GM19193 (cell line): ENCODE measurements around the gene OPN3.

ENCODE experiments used
- POLR2A ChIP-seq: IDR thresholded peaks from 4 replicates; pipeline ENCODE4 v1.6.1; 2011; ENCODE audit not compliant: insufficient read depth, insufficient read length; ENCODE audit errors: extremely low read depth

The OPN3 gene

GRCh38 chr1:241610056-241610815 lies 29.9 kb downstream of the OPN3 start:
- TF ChIP-seq POLR2A, result no peak

GRCh38 chr1:241608379-241609033 lies 31.7 kb downstream of the OPN3 start:
- TF ChIP-seq POLR2A, result no peak

GRCh38 chr1:241607497-241607896 lies 32.7 kb downstream of the OPN3 start:
- TF ChIP-seq POLR2A, result no peak

GRCh38 chr1:241606544-241606943 lies 33.6 kb downstream of the OPN3 start:
- no peak for TF ChIP-seq POLR2A

DNA sequence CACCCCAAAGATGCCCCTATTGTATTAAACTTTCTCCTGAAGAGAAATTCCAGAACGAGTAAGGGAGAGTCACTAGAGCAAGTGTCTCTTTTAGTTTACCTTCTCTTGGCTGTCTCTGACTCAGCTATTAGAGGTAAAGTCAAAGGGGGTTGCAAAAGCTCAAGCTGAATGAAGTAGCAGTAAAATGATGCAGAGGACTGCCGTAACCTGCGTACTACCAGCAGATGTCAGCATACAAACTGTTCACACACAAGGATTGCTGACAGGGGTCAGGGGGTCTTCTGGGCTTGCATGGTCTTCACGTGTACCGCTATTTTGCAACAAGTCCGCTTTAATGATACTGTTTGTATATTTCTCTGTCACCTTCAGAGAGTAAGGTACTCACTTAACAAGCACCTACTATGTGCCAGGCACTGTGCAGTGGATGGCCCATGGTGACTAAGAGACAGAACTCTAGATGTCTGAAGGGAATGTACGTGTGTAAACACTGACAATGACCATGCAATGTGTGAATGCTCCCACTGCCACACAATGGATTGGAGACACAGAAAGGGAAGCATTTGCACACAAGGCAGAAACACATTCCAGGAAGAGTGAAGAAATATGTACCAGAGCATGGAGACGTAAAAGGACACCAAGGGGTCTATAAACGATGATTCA lies 34.9 kb downstream of the OPN3 start:
- no peak for TF ChIP-seq POLR2A

GRCh38 chr1:241603731-241604245 lies 36.4 kb downstream of the OPN3 start:
- TF ChIP-seq POLR2A, result no peak

GRCh38 chr1:241600496-241600901 lies 39.7 kb downstream of the OPN3 start:
- TF ChIP-seq POLR2A, result no peak

DNA sequence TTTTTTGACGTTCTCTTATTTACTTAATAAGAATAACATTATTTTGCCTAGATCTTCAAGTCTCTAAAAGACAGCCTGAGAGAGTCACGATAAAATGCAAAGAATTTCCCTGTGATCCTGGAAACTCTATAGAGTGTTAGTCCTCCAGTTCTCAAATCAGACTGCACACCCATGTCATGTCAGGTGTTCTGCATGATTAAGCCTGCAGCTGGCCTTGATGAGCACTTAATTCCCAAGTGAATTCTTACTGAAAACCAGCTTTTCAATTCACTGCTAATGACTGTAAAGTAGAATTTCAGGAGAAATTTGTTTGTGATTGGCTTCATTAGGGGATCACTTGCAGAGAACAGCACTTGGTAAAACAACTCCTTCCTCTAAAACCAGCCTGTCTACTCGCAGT lies 41.9 kb downstream of the OPN3 start:
- TF ChIP-seq POLR2A, result no peak

DNA sequence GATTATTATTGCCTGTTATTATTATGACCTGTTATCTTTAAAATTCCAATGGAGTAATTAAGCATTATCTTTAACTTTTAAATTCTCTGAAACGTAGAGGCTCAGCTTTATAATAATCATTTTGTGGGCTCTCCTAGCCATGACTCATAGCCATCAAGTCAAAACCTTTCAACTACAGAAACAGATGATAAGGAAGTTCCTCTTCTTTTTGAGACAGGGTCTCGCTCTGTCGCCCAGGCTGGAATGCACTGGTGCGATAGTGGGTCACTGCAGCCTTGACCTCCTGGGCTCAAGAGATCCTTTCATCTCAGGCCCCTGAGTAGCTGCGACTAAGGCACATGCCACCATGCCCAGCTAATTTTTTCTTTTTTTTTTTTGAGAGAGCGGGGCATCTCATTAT lies 43.5 kb downstream of the OPN3 start:
- TF ChIP-seq POLR2A, result no peak

GRCh38 chr1:241593186-241593585 lies 47.0 kb downstream of the OPN3 start:
- no peak for TF ChIP-seq POLR2A

DNA sequence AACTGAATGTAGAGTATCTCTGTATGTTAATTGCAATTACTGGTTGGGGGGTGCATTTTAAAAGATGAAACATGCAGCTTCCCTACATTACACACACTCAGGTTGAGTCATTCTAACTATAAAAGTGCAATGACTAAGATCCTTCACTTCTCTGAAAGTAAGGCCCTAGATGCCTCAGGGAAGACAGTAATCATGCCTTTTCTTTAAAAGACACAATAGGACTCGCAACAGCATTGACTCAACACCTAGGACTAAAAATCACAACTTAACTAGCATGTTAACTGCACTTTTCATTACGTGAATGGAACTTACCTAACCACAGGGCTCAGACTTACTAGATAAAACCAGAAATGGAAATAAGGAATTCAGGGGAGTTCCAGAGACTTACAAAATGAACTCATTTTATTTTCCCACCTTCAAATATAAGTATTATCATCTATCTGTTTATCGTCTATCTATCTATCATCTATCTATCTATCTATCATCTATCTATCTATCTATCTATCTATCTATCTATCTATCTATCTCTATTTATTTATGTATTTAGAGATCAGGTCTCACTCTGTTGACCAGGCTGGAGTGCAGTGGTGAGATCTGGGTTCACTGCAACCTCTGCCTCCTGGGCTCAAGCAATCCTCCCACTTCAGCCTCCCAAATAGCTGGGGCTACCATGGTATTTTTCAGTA lies 47.8 kb downstream of the OPN3 start:
- no peak for TF ChIP-seq POLR2A

DNA sequence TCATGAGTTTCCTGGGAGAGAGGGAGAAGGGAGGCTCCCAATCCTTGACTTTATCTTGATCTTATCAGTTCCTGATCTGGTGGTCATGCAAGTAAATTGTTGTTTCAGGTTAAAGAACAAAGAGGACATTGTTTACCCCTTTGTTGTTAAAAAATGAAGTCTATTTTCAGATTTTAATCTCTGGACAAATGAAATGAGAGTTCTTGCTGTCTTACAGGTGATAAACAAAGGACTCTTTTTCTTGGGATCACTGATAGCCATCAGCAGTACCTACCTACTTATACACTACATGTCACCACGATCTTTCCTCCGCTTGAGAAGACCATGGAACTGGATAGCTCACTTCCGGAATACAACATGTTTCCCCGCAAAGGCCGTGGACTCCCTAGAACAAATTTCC lies 48.4 kb downstream of the OPN3 start:
- no peak for TF ChIP-seq POLR2A

DNA sequence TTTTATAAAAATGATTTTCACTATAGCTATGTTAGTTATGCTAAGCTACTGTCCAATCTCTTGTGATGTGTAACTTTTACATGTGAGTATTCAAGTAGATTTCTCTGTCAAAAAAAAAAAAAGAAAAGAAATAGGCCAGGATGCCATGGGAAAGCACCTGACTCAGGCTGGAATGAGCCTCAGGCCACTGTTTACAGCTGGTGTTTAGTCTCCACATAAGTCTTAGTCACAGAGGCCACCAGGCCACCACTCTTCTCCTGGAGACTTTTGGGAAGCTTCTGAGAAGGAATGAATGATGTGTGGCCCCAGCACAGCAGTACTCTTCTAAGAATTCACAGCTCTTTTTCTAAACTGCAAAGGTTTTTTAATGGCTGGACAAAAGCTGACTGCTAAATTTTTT lies 48.9 kb downstream of the OPN3 start:
- no peak for TF ChIP-seq POLR2A

DNA sequence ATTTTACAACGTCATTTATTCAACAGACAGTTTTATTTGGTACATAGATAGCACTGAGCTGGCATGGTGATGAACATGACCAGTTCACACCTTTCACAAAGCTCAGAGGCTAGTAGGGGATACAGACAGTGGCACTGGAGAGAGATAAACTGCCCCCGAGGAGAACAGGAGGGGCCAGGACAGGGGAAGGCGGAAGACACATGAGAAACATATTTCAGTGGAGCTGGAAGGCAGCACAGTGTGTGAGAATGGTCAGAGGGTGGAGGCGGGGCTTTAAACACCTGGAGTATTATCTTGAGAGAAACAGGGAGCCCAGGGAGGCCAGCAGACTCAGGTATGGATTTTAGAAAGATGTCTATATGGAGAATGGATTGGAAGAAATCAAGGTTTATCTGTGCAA lies 49.5 kb downstream of the OPN3 start:
- no peak for TF ChIP-seq POLR2A

DNA sequence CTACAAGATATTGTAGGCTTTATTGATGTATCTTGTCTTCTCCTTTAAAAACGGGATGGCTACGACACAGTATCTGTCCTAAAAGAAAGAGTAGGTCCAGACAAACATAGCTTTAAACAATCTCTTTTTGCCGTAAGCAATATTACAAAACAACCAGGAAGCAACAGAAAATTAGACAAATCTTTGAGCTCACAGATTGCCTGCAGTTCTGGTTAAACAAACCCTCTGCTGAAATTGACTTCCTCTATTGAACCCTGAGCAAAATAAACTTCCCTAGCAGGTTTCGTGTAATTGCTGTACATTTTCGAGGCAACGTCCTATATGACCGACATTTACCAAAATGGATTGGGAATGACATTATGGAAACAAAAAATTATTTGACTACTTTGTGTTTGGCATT lies 50.6 kb downstream of the OPN3 start:
- TF ChIP-seq POLR2A, result no peak
